Thymus (tissue), 11 donors: Measurements from ENCODE around the gene THSD4. TPM values are rescaled to one million over a fixed set of nuclear protein-coding genes. Genes with fewer than 3 reads are reported as not detected.

Source experiments
- DNase-seq, 9 donors: peaks; one replicate each; pipeline ENCODE4 v3.0.0-alpha.2; 2013; ENCODE audit warnings: low spot score in 9 of 9, low read depth in 6 of 9, missing footprints in 1 of 9
- H3K27ac ChIP-seq, 2 donors: one replicate each; pipeline ENCODE4 v1.5.1; 2013; ENCODE audit warnings: control low read depth in 1 of 2, low read depth in 1 of 2, low read length in 1 of 2, mild to moderate bottlenecking in 1 of 2, moderate library complexity in 1 of 2
- H3K27me3 ChIP-seq, 2 donors: one replicate each; pipeline ENCODE4 v1.5.1; 2013; ENCODE audit warnings: low read length in 1 of 2; ENCODE audit not compliant: control insufficient read depth in 2 of 2, insufficient read depth in 1 of 2
- H3K36me3 ChIP-seq, 2 donors: one replicate each; pipeline ENCODE4 v1.5.1; 2013; ENCODE audit warnings: low read length in 1 of 2, mild to moderate bottlenecking in 1 of 2, moderate library complexity in 1 of 2; ENCODE audit not compliant: control insufficient read depth in 2 of 2, insufficient read depth in 2 of 2
- H3K4me1 ChIP-seq, 2 donors: one replicate each; pipeline ENCODE4 v1.5.1; 2013; ENCODE audit warnings: low read length in 2 of 2; ENCODE audit not compliant: control insufficient read depth in 2 of 2, insufficient read depth in 2 of 2
- H3K4me3 ChIP-seq, 2 donors: one replicate each; pipeline ENCODE4 v1.5.1; 2013; ENCODE audit warnings: low read length in 2 of 2, control low read depth in 1 of 2, mild to moderate bottlenecking in 1 of 2
- H3K9me3 ChIP-seq, 2 donors: one replicate each; pipeline ENCODE4 v1.5.1; 2013; ENCODE audit warnings: low read length in 1 of 2, mild to moderate bottlenecking in 1 of 2; ENCODE audit not compliant: control insufficient read depth in 2 of 2, insufficient read depth in 1 of 2
- WGBS: extraction: QIAGEN DNeasy Blood & Tissue Kit; methylation state at CpG from one replicate; pipeline ENCODE4 v1.1.7; 2013; 5-methylcytosine and 5-hydroxymethylcytosine counted together
- polyA plus RNA-seq: library from polyadenylated mRNA; stranded (reverse); fragments of 200-250 nt; gene quantifications from one replicate; pipeline ENCODE4 v1.2.3, GENCODE V29; 2013
- total RNA-seq: library from RNA; stranded (reverse); fragments of 120-200 nt; gene quantifications from one replicate; pipeline ENCODE4 v1.2.4, GENCODE V29; 2013
- donor health status: healthy.

The THSD4 gene
- total and polyA plus RNA-seq, 2 donors = 1.7 to 2.2 TPM

- Histone ChIP-seq H3K27me3 (no peaks in the 10 kb centered on the region), H3K4me3 (no peak overlapping the region), H3K4me1 (no peaks in the 10 kb centered on the region), H3K27ac (no peak overlapping the region), H3K36me3 (no peaks in the 10 kb centered on the region), H3K9me3 (no peaks in the 10 kb centered on the region)
- DNase-seq = peak in 2 of 9 donors; percentile 22 to 26
- 26% methylated on average over 4 of the region's 4 CpGs for WGBS
Observed at GRCh38 chr15:71443538-71443937, 328.3 kb downstream of the THSD4 start.

GRCh38 chr15:71444032-71444810 lies 328.9 kb downstream of the THSD4 start:
- WGBS = 92% methylated on average over 7 of the region's 7 CpGs
- no peak for DNase-seq
- Histone ChIP-seq H3K36me3 (no peaks in the 10 kb centered on the region), H3K27ac (no peak overlapping the region), H3K4me3 (no peak overlapping the region), H3K27me3 (no peaks in the 10 kb centered on the region), H3K4me1 (no peaks in the 10 kb centered on the region), H3K9me3 (no peaks in the 10 kb centered on the region)

- 83% methylated on average over 5 of the region's 5 CpGs for WGBS
Observed at GRCh38 chr15:71444866-71445590, 329.8 kb downstream of the THSD4 start.

GRCh38 chr15:71447328-71448250 lies 332.3 kb downstream of the THSD4 start:
- 82% methylated on average over 8 of the region's 8 CpGs for WGBS
- H3K27me3 ChIP-seq = no peaks in the 10 kb centered on the region
- H3K27ac ChIP-seq = peak overlapping the region in 1 of 2 donors; percentile 20
- H3K4me3 ChIP-seq = no peak overlapping the region
- DNase-seq = no peak
- no peaks in the 10 kb centered on the region for H3K36me3 ChIP-seq
- no peaks in the 10 kb centered on the region for H3K4me1 ChIP-seq
- H3K9me3 ChIP-seq = no peaks in the 10 kb centered on the region

More at GRCh38 chr15:71444866-71445590, 329.8 kb downstream of the THSD4 start:
- H3K9me3 ChIP-seq = no peaks in the 10 kb centered on the region
- H3K27me3 ChIP-seq = no peaks in the 10 kb centered on the region
- no peak overlapping the region for H3K27ac ChIP-seq
- no peaks in the 10 kb centered on the region for H3K36me3 ChIP-seq
- H3K4me3 ChIP-seq = no peak overlapping the region
- no peak for DNase-seq
- no peaks in the 10 kb centered on the region for H3K4me1 ChIP-seq

- 94% methylated on average over 2 of the region's 2 CpGs for WGBS
- no peaks in the 10 kb centered on the region for H3K4me1 ChIP-seq
- no peaks in the 10 kb centered on the region for H3K36me3 ChIP-seq
- H3K9me3 ChIP-seq = no peaks in the 10 kb centered on the region
- H3K27ac ChIP-seq = no peak overlapping the region
- H3K27me3 ChIP-seq = no peaks in the 10 kb centered on the region
- H3K4me3 ChIP-seq = no peak overlapping the region
- peak in 1 of 9 donors; percentile 7 for DNase-seq
Observed at GRCh38 chr15:71448688-71449114, 333.4 kb downstream of the THSD4 start.

GRCh38 chr15:71449363-71449762 lies 334.1 kb downstream of the THSD4 start:
- 75% methylated on average over 3 of the region's 3 CpGs for WGBS
- H3K36me3 ChIP-seq = no peaks in the 10 kb centered on the region
- no peaks in the 10 kb centered on the region for H3K4me1 ChIP-seq
- no peaks in the 10 kb centered on the region for H3K27me3 ChIP-seq
- no peak for DNase-seq
- H3K9me3 ChIP-seq = no peaks in the 10 kb centered on the region
- H3K4me3 ChIP-seq = no peak overlapping the region
- H3K27ac ChIP-seq = no peak overlapping the region

- 74% methylated on average over 5 of the region's 5 CpGs for WGBS
Observed at GRCh38 chr15:71449956-71450355, 334.7 kb downstream of the THSD4 start.

GRCh38 chr15:71451130-71451529 lies 335.9 kb downstream of the THSD4 start:
- no peaks in the 10 kb centered on the region for H3K4me1 ChIP-seq
- H3K27ac ChIP-seq = no peak overlapping the region
- no peak for DNase-seq
- no peaks in the 10 kb centered on the region for H3K27me3 ChIP-seq
- no peaks in the 10 kb centered on the region for H3K36me3 ChIP-seq
- H3K4me3 ChIP-seq = no peak overlapping the region
- 95% methylated on average over 4 of the region's 4 CpGs for WGBS
- no peaks in the 10 kb centered on the region for H3K9me3 ChIP-seq

More at GRCh38 chr15:71449956-71450355, 334.7 kb downstream of the THSD4 start:
- H3K27me3 ChIP-seq = no peaks in the 10 kb centered on the region
- no peak overlapping the region for H3K4me3 ChIP-seq
- no peak for DNase-seq
- H3K27ac ChIP-seq = no peak overlapping the region
- no peaks in the 10 kb centered on the region for H3K36me3 ChIP-seq
- H3K4me1 ChIP-seq = no peaks in the 10 kb centered on the region
- H3K9me3 ChIP-seq = no peaks in the 10 kb centered on the region
